ENCODE measurements around the gene ACER3.

DNA sequence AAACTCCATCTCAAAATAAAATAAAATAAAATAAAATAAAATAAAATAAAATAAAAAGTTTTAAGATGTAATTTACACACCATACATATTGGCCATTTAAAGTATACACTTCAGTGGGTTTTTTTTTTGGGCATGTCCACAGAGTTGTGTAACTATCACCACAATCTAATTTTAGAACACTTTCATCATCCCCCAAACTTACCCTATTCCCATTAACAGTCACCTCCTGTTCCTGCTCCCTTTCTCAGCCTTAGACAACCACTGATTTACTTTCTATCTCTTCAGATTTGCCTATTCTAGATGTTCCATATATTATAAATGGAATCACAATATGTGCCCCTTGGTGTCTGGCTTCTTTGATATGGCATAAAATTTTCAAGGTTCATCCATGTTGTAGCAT is 4.6 kb upstream of the ACER3 start:
- no peak for TF ChIP-seq EZH2 (IDR thresholded peaks at IDR 0.05; ENCODE audit: borderline replicate concordance, insufficient read depth, low read depth, low read length, poor library complexity, severe bottlenecking)
- TF ChIP-seq, protein P1, sequence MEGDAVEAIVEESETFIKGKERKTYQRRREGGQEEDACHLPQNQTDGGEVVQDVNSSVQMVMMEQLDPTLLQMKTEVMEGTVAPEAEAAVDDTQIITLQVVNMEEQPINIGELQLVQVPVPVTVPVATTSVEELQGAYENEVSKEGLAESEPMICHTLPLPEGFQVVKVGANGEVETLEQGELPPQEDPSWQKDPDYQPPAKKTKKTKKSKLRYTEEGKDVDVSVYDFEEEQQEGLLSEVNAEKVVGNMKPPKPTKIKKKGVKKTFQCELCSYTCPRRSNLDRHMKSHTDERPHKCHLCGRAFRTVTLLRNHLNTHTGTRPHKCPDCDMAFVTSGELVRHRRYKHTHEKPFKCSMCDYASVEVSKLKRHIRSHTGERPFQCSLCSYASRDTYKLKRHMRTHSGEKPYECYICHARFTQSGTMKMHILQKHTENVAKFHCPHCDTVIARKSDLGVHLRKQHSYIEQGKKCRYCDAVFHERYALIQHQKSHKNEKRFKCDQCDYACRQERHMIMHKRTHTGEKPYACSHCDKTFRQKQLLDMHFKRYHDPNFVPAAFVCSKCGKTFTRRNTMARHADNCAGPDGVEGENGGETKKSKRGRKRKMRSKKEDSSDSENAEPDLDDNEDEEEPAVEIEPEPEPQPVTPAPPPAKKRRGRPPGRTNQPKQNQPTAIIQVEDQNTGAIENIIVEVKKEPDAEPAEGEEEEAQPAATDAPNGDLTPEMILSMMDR (IDR thresholded peaks at IDR 0.05): no peak
